GM18505 (cell line): ENCODE results near the gene XYLT1.
"Not testable (repeated sequence)": the region's sequence is repeated elsewhere in the genome, so short reads cannot be mapped to it uniquely, and the experiment has no call there.

Experiments used
- ATAC-seq: cut with Tn5 transposase; IDR thresholded peaks from one replicate; pipeline ENCODE4 v1.9.1; 2021; ENCODE audit not compliant: unreplicated experiment
- POLR2A ChIP-seq: IDR thresholded peaks from 4 replicates; pipeline ENCODE4 v1.6.1; 2011; ENCODE audit warnings: borderline replicate concordance; ENCODE audit not compliant: insufficient read depth, insufficient read length; ENCODE audit errors: extremely low read depth

The XYLT1 gene

GRCh38 chr16:17417740-17418139 is 53.0 kb downstream of the XYLT1 start:
- TF ChIP-seq POLR2A, result no peak
- no peak for ATAC-seq

- ATAC-seq, result peak; percentile 89
- TF ChIP-seq POLR2A, result peak; percentile 57
Observed at GRCh38 chr16:17416461-17417311, 54.1 kb downstream of the XYLT1 start.

GRCh38 chr16:17414916-17415315 is 55.8 kb downstream of the XYLT1 start:
- ATAC-seq, result no peak
- no peak for TF ChIP-seq POLR2A

GRCh38 chr16:17414421-17414820 is 56.3 kb downstream of the XYLT1 start:
- no peak for ATAC-seq
- TF ChIP-seq POLR2A, result no peak

- no peak for ATAC-seq
- TF ChIP-seq POLR2A, result no peak
Observed at GRCh38 chr16:17413508-17413907, 57.3 kb downstream of the XYLT1 start.

GRCh38 chr16:17412791-17413190 is 58.0 kb downstream of the XYLT1 start:
- no peak for TF ChIP-seq POLR2A
- ATAC-seq, result no peak

GRCh38 chr16:17412221-17412620 is 58.5 kb downstream of the XYLT1 start:
- no peak for TF ChIP-seq POLR2A
- ATAC-seq, result no peak

- TF ChIP-seq POLR2A, result no peak
- no peak for ATAC-seq
Observed at GRCh38 chr16:17411263-17411662, 59.5 kb downstream of the XYLT1 start.

GRCh38 chr16:17410316-17410715 is 60.4 kb downstream of the XYLT1 start:
- not testable (repeated sequence) for ATAC-seq

GRCh38 chr16:17409894-17410293 is 60.9 kb downstream of the XYLT1 start:
- no peak for TF ChIP-seq POLR2A
- ATAC-seq, result no peak

GRCh38 chr16:17408955-17409441 is 61.8 kb downstream of the XYLT1 start:
- ATAC-seq, result peak; percentile 61
- TF ChIP-seq POLR2A, result peak; percentile 56

GRCh38 chr16:17408296-17408695 is 62.5 kb downstream of the XYLT1 start:
- TF ChIP-seq POLR2A, result no peak
- no peak for ATAC-seq

GRCh38 chr16:17407321-17407720 is 63.4 kb downstream of the XYLT1 start:
- TF ChIP-seq POLR2A, result no peak
- ATAC-seq, result no peak

- no peak for TF ChIP-seq POLR2A
- ATAC-seq, result no peak
Observed at GRCh38 chr16:17404941-17405689, 65.6 kb downstream of the XYLT1 start.
